Erythroblast (primary cell): ENCODE data around the gene KIF5A.

Experiments
- GATA1 ChIP-seq: IDR thresholded peaks from 2 replicates; pipeline ENCODE4 v1.6.1; 2011; ENCODE audit warnings: low read depth, mild to moderate bottlenecking, control low read depth, low read length, moderate library complexity
- POLR2A ChIP-seq: IDR thresholded peaks from 2 replicates; pipeline ENCODE4 v1.6.1; 2011; ENCODE audit warnings: mild to moderate bottlenecking, low read length

- no peak for TF ChIP-seq POLR2A
- no peak for TF ChIP-seq GATA1
Observed at GRCh38 chr12:57630891-57631433, 81.1 kb downstream of the KIF5A start.
